ENCODE measurements around the gene SLC25A44.

GRCh38 chr1:156200044-156200443 lies 6.1 kb downstream of the SLC25A44 start:
- TF ChIP-seq REST (IDR thresholded peaks at IDR 0.05; ENCODE audit: insufficient read depth in 1 of 2, low read depth in 2 of 2, low read length in 1 of 2) (no peak), CTCF (IDR thresholded peaks at IDR 0.05) (no peak), POLR2AphosphoS5 (IDR thresholded peaks at IDR 0.05; ENCODE audit: low read depth, low read length) (no peak), SIN3A (IDR thresholded peaks at IDR 0.05; ENCODE audit: borderline replicate concordance, insufficient read depth, low read depth, low read length) (no peak)
